ENCODE results near the gene NECTIN3.

- TF ChIP-seq CTCF (IDR thresholded peaks at IDR 0.05; ENCODE audit: low read length) (no peak), EZH2 (optimal IDR thresholded peaks at IDR 0.05; ENCODE audit: low read depth, low read length) (no peak)
Measured at GRCh38 chr3:111031538-111031937, 40.1 kb upstream of the NECTIN3 start.

Data from MM.1S (cell line).